HepG2 (cell line): ENCODE results near the gene SLC38A3. TPM values are rescaled to one million over a fixed set of nuclear protein-coding genes. Genes with fewer than 3 reads are reported as not detected.

Experiments used
- CBX5 ChIP-seq: sonication (generic); formaldehyde crosslinking; IDR thresholded peaks from 2 replicates; pipeline ENCODE4 v1.4.0; 2020; ENCODE audit warnings: missing genetic modification reagents, borderline replicate concordance
- ESRRA ChIP-seq: sonication (generic); formaldehyde crosslinking; IDR thresholded peaks from 2 replicates; pipeline ENCODE4 v1.5.1; 2020; ENCODE audit warnings: mild to moderate bottlenecking, low read depth, missing genetic modification reagents
- IKZF4 ChIP-seq: sonication (generic); formaldehyde crosslinking; IDR thresholded peaks from 2 replicates; pipeline ENCODE4 v1.5.1; 2020; ENCODE audit warnings: borderline replicate concordance, mild to moderate bottlenecking, low read depth, missing genetic modification reagents; ENCODE audit errors: not compliant biosample characterization
- ISX ChIP-seq: sonication (generic); formaldehyde crosslinking; conservative IDR thresholded peaks from 2 replicates; pipeline ENCODE4 v1.5.0; 2020; ENCODE audit warnings: missing genetic modification reagents
- RFXAP ChIP-seq: sonication (generic); formaldehyde crosslinking; IDR thresholded peaks from 2 replicates; pipeline ENCODE4 v1.4.0; 2020; ENCODE audit warnings: missing genetic modification reagents, borderline replicate concordance
- TRIM24 ChIP-seq: sonication (generic); formaldehyde crosslinking; IDR thresholded peaks from 2 replicates; pipeline ENCODE4 v1.8.0; 2022; ENCODE audit warnings: mild to moderate bottlenecking, missing genetic modification reagents
- ZNF292 ChIP-seq: sonication (generic); formaldehyde crosslinking; IDR thresholded peaks from 2 replicates; pipeline ENCODE4 v1.8.1; 2022; ENCODE audit warnings: mild to moderate bottlenecking, low read depth, missing genetic modification reagents, borderline replicate concordance
- ZNF460 ChIP-seq: sonication (generic); formaldehyde crosslinking; IDR thresholded peaks from 2 replicates; pipeline ENCODE4 v1.5.1; 2020; ENCODE audit warnings: missing genetic modification reagents, mild to moderate bottlenecking, borderline replicate concordance
- ZNF563 ChIP-seq: sonication (generic); formaldehyde crosslinking; IDR thresholded peaks from 2 replicates; pipeline ENCODE4 v1.8.0; 2022; ENCODE audit warnings: mild to moderate bottlenecking, moderate library complexity, missing genetic modification reagents
- ZNF713 ChIP-seq: sonication (generic); formaldehyde crosslinking; IDR thresholded peaks from 2 replicates; pipeline ENCODE4 v1.4.0; 2020; ENCODE audit warnings: mild to moderate bottlenecking, missing genetic modification reagents
- ZNF788 ChIP-seq: sonication (generic); formaldehyde crosslinking; IDR thresholded peaks from 2 replicates; pipeline ENCODE4 v1.5.0; 2020; ENCODE audit warnings: mild to moderate bottlenecking, missing genetic modification reagents, borderline replicate concordance
- ZNF83 ChIP-seq: sonication (generic); formaldehyde crosslinking; IDR thresholded peaks from 2 replicates; pipeline ENCODE4 v1.4.0; 2020; ENCODE audit warnings: missing genetic modification reagents, mild to moderate bottlenecking, borderline replicate concordance
- polyA plus RNA-seq, 8 experiments: library from polyadenylated mRNA; depleted of rRNA in 3 of 8; stranded (reverse) in 7 of 8; unstranded in 1 of 8; fragments of >200 nt; fragmentation: Illumina TruSeq in 4 of 8; extraction: Trizol in 4 of 8; gene quantifications; 2 replicates each; pipeline versions ENCODE4 v1.2.1 to v1.2.3, GENCODE V29; 2011 to 2016; ENCODE audit warnings: low read depth in 4 of 8, missing spikeins in 1 of 8, mixed read lengths in 1 of 8; ENCODE audit not compliant: insufficient read depth in 1 of 8
- total RNA-seq, 5 experiments: library from RNA; depleted of rRNA; stranded (reverse); fragments of >200 nt; fragmentation: Illumina TruSeq; extraction: Trizol; gene quantifications; 2 replicates each; pipeline ENCODE4 v1.2.3, GENCODE V29; 2016; ENCODE audit warnings: low read depth in 1 of 5
- TF ChIP-seq, protein P1 (sequence below): sonication (generic); formaldehyde crosslinking; IDR thresholded peaks from 2 replicates; pipeline ENCODE4 v1.5.0; 2020; ENCODE audit warnings: mild to moderate bottlenecking, missing genetic modification reagents, borderline replicate concordance
- TF ChIP-seq, protein P2 (sequence below), 2 experiments: IDR thresholded peaks; 2 replicates each; pipeline ENCODE4 v1.6.1; 2011 to 2012; ENCODE audit warnings: low read length in 2 of 2, borderline replicate concordance in 1 of 2, low read depth in 1 of 2, mild to moderate bottlenecking in 1 of 2, moderate library complexity in 1 of 2
- TF ChIP-seq, protein P3 (sequence below): sonication (generic); formaldehyde crosslinking; IDR thresholded peaks from 2 replicates; pipeline ENCODE4 v1.4.0; 2020; ENCODE audit warnings: mild to moderate bottlenecking, missing genetic modification reagents

Gene SLC38A3
- total and polyA plus RNA-seq, 2 of the 13 experiments (the other 11 are each of a cell fraction or from before 2014, with no cell fraction given), result 29.8 to 164 TPM

DNA sequence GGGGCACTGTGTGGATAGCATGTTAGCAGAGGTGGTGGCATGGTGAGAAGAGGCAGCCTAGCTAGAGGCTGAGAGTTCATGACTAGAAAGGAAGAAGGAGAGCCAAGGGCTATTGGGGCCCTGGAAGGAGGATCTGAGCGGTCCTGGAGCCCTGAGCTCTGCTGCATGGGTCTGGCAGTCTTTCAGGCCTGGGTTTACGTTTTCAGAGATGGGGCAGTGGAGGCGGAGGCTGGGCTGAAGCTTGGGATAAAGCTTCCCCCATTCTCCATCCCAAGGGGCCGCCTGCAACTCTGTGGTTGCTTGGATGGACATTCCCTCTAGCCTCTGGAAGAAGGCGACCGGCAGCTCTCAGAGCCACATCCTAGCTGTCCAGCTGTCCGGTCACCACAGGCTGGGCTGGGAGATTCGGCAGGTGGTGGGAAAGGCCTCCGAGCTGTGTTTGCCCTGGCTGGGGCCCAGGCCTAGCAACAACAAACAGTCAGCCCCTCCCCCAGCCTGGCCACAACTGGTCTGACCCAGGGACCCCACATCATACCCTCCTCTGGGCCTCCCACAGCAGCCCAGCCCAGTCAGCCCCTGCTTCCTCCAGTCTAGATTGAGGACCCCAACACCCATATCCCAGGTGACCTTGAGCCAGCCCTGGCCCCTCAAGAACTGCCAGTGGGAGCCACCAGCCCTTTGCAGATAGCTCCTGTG is 1.8 kb upstream of the SLC38A3 start (continued):
- TF ChIP-seq ZNF788 (peak; percentile 89; the same call in 1 of the 2 replicates), IKZF4 (CRISPR knock-in tag) (peak; percentile 51), ESRRA (CRISPR knock-in tag) (peak; percentile 77), ZNF83 (CRISPR knock-in tag) (no peak), TRIM24 (no peak), ISX (CRISPR knock-in tag) (no peak), RFXAP (peak; percentile 95), ZNF292 (CRISPR knock-in tag) (no peak; the same call in 1 of the 2 replicates), CBX5 (CRISPR knock-in tag) (peak; percentile 74; the same call in 1 of the 2 replicates), ZNF563 (CRISPR knock-in tag) (peak; percentile 30; the same call in 1 of the 2 replicates), ZNF460 (CRISPR knock-in tag) (no peak; the same call in 1 of the 2 replicates), ZNF713 (CRISPR knock-in tag) (no peak)
- TF ChIP-seq, protein P1, sequence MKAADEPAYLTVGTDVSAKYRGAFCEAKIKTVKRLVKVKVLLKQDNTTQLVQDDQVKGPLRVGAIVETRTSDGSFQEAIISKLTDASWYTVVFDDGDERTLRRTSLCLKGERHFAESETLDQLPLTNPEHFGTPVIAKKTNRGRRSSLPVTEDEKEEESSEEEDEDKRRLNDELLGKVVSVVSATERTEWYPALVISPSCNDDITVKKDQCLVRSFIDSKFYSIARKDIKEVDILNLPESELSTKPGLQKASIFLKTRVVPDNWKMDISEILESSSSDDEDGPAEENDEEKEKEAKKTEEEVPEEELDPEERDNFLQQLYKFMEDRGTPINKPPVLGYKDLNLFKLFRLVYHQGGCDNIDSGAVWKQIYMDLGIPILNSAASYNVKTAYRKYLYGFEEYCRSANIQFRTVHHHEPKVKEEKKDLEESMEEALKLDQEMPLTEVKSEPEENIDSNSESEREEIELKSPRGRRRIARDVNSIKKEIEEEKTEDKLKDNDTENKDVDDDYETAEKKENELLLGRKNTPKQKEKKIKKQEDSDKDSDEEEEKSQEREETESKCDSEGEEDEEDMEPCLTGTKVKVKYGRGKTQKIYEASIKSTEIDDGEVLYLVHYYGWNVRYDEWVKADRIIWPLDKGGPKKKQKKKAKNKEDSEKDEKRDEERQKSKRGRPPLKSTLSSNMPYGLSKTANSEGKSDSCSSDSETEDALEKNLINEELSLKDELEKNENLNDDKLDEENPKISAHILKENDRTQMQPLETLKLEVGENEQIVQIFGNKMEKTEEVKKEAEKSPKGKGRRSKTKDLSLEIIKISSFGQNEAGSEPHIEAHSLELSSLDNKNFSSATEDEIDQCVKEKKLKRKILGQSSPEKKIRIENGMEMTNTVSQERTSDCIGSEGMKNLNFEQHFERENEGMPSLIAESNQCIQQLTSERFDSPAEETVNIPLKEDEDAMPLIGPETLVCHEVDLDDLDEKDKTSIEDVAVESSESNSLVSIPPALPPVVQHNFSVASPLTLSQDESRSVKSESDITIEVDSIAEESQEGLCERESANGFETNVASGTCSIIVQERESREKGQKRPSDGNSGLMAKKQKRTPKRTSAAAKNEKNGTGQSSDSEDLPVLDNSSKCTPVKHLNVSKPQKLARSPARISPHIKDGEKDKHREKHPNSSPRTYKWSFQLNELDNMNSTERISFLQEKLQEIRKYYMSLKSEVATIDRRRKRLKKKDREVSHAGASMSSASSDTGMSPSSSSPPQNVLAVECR (CRISPR knock-in tag), result peak; percentile 75; the same call in 1 of the 2 replicates
- TF ChIP-seq, protein P2, sequence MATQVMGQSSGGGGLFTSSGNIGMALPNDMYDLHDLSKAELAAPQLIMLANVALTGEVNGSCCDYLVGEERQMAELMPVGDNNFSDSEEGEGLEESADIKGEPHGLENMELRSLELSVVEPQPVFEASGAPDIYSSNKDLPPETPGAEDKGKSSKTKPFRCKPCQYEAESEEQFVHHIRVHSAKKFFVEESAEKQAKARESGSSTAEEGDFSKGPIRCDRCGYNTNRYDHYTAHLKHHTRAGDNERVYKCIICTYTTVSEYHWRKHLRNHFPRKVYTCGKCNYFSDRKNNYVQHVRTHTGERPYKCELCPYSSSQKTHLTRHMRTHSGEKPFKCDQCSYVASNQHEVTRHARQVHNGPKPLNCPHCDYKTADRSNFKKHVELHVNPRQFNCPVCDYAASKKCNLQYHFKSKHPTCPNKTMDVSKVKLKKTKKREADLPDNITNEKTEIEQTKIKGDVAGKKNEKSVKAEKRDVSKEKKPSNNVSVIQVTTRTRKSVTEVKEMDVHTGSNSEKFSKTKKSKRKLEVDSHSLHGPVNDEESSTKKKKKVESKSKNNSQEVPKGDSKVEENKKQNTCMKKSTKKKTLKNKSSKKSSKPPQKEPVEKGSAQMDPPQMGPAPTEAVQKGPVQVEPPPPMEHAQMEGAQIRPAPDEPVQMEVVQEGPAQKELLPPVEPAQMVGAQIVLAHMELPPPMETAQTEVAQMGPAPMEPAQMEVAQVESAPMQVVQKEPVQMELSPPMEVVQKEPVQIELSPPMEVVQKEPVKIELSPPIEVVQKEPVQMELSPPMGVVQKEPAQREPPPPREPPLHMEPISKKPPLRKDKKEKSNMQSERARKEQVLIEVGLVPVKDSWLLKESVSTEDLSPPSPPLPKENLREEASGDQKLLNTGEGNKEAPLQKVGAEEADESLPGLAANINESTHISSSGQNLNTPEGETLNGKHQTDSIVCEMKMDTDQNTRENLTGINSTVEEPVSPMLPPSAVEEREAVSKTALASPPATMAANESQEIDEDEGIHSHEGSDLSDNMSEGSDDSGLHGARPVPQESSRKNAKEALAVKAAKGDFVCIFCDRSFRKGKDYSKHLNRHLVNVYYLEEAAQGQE (IDR thresholded peaks at IDR 0.05; ENCODE audit: borderline replicate concordance in 1 of 2, low read depth in 1 of 2, low read length in 2 of 2), result peak in 1 of 2 experiments; percentile 33; a peak in 1 of 4 replicates
- TF ChIP-seq, protein P3, sequence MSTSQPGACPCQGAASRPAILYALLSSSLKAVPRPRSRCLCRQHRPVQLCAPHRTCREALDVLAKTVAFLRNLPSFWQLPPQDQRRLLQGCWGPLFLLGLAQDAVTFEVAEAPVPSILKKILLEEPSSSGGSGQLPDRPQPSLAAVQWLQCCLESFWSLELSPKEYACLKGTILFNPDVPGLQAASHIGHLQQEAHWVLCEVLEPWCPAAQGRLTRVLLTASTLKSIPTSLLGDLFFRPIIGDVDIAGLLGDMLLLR (CRISPR knock-in tag), result no peak
